NCI-H82 treated with DMSO at 0.1 percent for 48 hours (cell line): ENCODE data around the gene ACHE.

Experiments used
- DNase-seq: peaks from one replicate; lab custom pipeline; 2025; ENCODE audit not compliant: unreplicated experiment; lab: John Stamatoyannopoulos, UW

The ACHE gene

DNA sequence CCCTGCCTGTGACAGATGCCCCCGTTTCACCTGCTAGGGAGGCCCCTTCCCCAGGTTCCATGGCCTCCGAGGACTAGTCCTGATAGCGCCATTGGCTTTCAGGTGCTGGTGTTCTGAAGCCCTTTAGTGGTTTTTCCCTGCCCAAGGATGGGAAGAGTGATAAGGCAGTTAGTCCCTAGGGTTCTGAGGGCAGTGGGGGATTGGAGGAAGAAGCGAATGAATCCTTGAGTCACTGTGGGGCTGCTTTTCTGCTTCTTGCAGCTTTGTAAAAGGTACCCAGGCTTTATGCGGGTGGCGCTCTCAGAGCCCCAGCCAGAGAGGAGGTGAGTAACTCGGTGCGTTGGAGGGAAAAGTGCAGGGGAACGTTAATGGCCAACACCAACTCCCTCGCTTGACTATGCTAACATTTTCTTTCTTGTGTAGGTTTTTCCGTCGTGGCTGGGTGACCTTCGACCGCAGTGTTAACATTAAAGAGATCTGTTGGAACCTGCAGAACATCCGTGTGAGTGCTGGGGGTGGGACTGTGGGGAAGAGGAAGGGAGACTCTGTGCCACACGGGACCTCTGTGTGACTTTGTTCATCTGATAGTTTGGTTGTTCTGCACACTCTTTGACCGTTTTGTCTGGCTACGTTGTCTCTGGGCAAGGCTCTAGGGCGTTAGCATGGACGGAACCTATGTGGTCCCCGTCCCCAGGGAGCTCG is 10.1 kb downstream of the ACHE start:
- no peak for DNase-seq

DNA sequence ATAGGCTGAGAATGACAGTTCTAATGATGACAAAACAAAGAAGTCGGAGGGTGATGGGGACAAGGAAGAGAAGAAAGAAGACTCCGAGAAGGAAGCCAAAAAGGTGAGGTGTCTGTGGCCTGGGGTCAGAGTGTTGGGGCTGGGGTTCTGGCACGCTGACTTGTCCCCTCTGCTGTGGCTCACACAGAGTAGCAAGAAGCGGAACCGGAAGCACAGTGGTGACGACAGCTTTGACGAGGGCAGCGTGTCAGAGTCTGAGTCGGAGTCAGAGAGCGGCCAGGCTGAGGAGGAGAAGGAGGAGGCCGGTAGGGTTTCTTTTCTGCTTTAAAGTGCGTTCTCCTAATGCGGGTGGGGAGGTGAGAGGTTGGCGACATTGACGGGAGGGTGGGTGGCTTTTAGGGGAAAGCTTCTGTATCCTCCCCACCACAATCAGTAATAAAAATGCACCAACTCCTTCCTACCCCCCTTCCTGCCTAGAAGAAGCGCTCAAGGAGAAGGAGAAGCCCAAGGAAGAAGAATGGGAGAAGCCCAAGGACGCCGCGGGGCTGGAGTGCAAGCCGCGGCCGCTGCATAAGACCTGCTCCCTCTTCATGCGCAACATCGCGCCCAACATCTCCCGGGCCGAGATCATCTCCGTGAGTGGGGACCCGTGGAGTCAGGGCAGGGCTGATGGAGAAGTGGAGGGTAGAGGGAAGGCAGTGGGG is 10.8 kb downstream of the ACHE start:
- no peak for DNase-seq

DNA sequence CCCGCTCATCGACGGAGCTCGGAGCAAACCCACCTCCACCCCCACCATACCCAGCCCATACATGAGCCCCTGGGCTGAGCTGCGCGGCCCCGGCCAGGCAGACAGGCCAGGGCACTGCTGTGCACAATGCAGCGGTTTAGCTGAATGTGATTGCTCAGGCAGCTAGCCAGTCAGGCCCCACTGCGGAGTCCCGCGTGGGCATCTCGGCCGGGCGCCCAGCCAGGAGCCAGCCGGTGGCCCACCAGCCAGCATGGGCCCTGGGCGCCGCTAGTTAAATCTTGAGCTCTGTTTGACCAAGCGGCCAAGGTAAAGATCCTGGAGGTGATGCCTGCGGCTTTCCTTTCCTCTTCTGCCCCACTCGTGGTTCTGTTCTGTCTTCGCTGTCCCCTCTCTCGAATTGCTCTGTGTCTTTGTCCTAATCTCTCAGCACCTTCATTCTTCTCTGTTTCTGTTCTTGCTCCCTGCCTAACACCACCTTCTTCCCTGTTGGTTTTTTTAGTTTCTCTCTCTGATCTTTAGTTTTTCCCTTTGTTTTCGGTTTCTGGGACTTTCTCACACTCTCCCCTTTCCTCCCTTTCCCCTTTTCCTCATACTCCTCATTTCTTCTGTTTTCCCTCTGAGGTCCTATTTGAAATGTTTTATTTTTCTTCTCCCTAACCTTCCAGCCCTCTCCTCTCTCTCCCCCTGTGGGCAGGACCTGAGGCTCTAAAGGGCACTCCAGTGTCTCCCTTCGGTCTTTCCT is 12.7 kb downstream of the ACHE start:
- DNase-seq: no peak

DNA sequence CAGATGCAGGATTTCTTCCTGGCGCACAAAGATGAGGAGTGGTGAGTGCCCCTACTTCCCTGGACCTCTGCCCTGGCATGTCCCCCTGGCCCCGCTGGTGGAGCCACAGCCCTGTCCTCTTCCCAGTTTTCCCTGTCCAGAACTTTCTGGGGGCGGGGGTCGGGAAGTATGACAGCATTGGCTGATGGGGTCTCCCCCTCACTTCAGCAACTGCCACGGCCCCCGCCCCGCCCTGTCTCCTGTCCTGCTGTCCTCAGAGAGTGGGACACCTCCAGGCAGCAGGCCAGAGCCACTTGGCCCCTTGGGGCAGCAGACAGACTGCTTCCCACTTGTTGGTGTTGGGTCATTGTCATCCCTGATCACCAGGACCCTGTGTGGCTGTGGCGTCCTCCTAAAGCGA is 13.5 kb downstream of the ACHE start:
- DNase-seq: no peak

- no peak for DNase-seq
These were observed 14.6 kb downstream of the ACHE start for GRCh38 chr7:100881136-100881535.

DNA sequence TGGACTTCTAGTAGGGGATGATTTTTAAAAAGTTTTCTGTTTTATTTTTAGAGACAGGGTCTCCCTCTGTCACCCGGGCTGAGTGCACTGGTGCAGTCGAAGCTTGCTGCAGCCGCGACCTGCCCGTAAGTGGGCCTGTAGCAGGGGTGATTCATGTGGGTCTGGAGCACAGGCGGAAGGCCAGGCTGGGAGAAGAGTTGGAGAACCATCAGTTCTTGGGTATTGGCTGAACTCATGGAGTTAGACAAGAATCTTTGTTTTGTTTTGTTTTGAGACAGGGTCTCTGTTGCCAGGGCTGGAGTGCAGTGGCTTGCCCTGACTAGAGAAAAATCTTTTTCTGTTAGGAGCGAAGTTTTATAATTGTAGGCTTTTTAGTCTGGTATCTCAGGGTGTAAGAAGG is 15.0 kb downstream of the ACHE start:
- no peak for DNase-seq

GRCh38 chr7:100879685-100880261 is 15.9 kb downstream of the ACHE start:
- DNase-seq: peak; percentile 93

DNA sequence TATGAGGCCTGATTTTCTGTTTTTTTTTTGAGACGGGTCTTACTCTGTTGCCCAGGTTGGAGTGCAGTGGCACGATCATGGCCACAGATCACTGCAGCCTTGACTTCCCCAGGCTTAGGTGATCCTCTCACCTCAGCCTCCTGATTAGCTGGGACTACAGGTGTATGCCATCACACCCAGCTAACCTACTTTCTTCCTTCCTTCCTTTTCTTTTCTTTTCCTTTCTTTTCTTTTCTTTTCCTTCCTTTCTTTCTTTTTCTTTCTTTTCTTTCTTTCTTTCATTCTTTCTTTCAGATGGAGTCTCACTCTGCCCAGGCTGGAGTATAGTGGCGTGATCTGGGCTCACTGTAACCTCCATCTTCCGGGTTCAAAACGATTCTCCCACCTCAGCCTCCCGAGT is 17.0 kb downstream of the ACHE start:
- no peak for DNase-seq

GRCh38 chr7:100878013-100878412 is 17.7 kb downstream of the ACHE start:
- DNase-seq: no peak

GRCh38 chr7:100875356-100875751 is 20.3 kb downstream of the ACHE start:
- no peak for DNase-seq

GRCh38 chr7:100874577-100875355 is 20.9 kb downstream of the ACHE start, which contains the start of gene SRRT:
TSS of gene SRRT (plus strand) at chr7:100875103. CDS start at chr7:100875591, 488 bp downstream.
- peak; percentile 89 for DNase-seq

DNA sequence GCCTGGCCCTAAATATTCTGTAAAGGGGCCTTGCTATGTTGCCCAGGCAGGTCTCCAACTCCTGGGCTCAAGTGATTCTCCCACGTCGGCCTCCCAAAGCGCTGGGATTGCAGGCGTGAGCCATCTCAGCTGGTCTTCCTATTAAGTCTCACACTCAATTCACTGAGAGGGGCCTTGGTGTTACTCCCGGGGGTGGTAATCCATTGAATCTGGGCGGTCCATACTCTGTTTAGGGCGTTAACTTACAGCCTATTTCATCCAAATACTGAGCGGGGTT is 21.4 kb downstream of the ACHE start:
- DNase-seq: no peak

DNA sequence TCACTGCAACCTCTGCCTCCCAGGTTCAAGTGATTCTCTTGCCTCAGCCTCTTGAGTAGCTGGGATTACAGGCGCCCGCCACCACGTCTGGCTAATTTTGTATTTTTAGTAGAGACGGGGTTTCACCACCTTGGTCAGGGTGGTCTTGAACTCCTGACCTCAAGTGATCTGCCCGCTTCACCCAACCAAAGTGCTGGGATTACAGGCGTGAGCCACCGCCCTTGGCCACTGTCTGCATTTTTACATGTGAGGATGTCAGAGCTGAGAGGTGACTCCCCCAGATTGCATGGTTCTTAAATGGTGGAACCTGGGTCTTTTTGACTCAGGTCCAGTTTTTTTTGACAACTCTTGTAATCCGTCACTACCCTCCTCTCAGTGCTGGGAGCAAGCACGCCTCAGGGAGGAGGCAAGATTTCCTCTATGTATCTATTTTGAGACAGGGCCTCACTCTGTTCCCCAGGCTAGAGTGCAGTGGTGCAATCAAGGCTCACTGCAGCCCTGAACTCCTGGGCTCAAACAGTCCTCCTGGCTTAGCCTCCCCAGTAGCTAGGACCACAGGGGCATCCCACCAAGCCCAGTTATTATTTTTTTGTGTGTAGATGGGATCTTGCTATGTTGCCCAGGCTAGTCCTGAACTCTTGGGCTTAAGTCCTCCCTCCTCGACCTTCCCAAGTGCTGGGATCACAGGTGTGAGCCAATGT is 21.9 kb downstream of the ACHE start:
- no peak for DNase-seq

GRCh38 chr7:100867776-100868485 is 27.8 kb downstream of the ACHE start:
- no peak for DNase-seq

- no peak for DNase-seq
These were observed 28.5 kb downstream of the ACHE start, which contains the start of gene TRIP6 for GRCh38 chr7:100867040-100867775. TSS of gene TRIP6 (plus strand) at chr7:100867387. CDS start at chr7:100867498, 111 bp downstream.

- DNase-seq: no peak
These were observed 29.0 kb downstream of the ACHE start for GRCh38 chr7:100866729-100867039.

DNA sequence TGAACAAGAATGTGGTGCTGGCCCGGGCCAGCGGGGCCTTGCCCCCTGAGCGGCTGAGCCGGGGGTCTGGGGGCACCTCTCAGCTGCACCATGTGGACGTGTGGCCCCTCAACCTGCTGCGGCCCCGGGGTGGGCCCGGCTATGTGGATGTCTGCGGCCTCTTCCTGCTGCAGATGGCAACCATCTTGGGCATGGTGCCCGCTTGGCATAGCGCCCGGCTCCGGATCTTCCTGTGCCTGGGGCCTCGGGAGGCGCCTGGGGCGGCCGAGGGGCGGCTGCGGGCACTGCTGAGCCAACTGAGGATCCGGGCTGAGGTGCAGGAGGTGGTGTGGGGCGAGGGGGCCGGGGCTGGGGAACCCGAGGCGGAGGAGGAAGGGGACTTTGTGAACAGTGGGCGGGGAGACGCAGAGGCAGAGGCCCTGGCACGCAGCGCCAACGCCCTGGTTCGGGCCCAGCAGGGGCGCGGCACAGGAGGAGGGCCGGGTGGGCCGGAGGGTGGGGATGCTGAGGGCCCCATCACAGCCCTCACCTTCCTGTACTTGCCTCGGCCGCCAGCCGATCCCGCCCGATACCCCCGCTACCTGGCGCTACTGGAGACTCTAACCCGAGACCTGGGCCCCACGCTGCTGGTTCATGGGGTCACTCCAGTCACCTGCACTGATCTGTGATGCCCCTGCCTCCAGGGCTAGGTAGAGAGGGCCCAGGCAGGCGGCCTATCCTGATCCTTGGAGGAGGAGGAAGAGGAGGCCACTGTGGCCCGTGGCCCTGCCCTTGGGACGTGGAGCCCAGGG is 29.6 kb downstream of the ACHE start:
- no peak for DNase-seq

DNA sequence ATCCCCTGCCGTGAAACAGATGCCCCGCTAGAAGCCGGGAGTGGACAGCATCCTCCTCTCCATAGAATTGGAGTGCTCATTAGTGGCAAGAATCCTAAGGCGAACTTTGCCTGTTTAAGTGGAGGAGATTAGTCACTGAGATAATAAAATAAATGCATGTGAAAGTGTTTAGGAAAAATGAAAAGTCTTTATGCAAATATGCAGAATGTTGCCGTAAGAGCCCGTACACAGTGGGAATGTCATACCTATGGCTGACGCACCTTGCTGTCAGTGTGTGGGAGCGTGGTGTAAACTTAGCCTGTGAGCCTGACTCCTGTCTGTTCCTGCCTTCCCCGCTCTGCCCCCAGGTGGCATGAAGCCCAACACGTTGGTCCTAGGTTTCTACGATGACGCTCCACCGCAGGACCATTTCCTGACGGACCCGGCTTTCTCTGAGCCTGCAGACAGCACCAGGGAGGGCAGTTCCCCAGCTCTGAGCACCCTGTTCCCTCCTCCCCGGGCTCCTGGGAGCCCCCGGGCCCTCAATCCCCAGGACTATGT is 30.2 kb downstream of the ACHE start:
- no peak for DNase-seq
